HG03378 (cell line): ENCODE data around the gene GRIA4.
"Not testable (repeated sequence)": the region's sequence is repeated elsewhere in the genome, so short reads cannot be mapped to it uniquely, and the experiment has no call there.

Experiments used
- ATAC-seq: cut with Tn5 transposase; IDR thresholded peaks from one replicate; pipeline ENCODE4 v1.9.1; 2021; ENCODE audit warnings: mild to moderate bottlenecking, moderate library complexity; ENCODE audit not compliant: unreplicated experiment

The GRIA4 gene

GRCh38 chr11:105718641-105719040 is 108.8 kb downstream of the GRIA4 start:
- no peak for ATAC-seq

- peak; percentile 99 for ATAC-seq
Measured at GRCh38 chr11:105719073-105719822, 109.4 kb downstream of the GRIA4 start.

GRCh38 chr11:105720096-105720495 is 110.2 kb downstream of the GRIA4 start:
- no peak for ATAC-seq

GRCh38 chr11:105723269-105723668 is 113.4 kb downstream of the GRIA4 start:
- no peak for ATAC-seq

GRCh38 chr11:105732611-105733010 is 122.7 kb downstream of the GRIA4 start:
- no peak for ATAC-seq

GRCh38 chr11:105734426-105734825 is 124.6 kb downstream of the GRIA4 start:
- ATAC-seq, result no peak

- no peak for ATAC-seq
Measured at GRCh38 chr11:105738251-105738650, 128.4 kb downstream of the GRIA4 start.

- ATAC-seq, result no peak
Measured at GRCh38 chr11:105738986-105739795, 129.3 kb downstream of the GRIA4 start.

GRCh38 chr11:105740164-105740903 is 130.5 kb downstream of the GRIA4 start:
- ATAC-seq, result peak; percentile 89

GRCh38 chr11:105741488-105742020 is 131.7 kb downstream of the GRIA4 start:
- no peak for ATAC-seq

- no peak for ATAC-seq
Measured at GRCh38 chr11:105754260-105754659, 144.4 kb downstream of the GRIA4 start.

- ATAC-seq, result no peak
Measured at GRCh38 chr11:105754716-105755115, 144.8 kb downstream of the GRIA4 start.

GRCh38 chr11:105757107-105757506 is 147.2 kb downstream of the GRIA4 start:
- no peak for ATAC-seq

GRCh38 chr11:105763594-105763993 is 153.7 kb downstream of the GRIA4 start:
- no peak for ATAC-seq

- no peak for ATAC-seq
Measured at GRCh38 chr11:105767931-105768330, 158.1 kb downstream of the GRIA4 start.

- no peak for ATAC-seq
Measured at GRCh38 chr11:105769627-105770026, 159.8 kb downstream of the GRIA4 start.

GRCh38 chr11:105773452-105773851 is 163.6 kb downstream of the GRIA4 start:
- ATAC-seq, result not testable (repeated sequence)

GRCh38 chr11:105774899-105775298 is 165.0 kb downstream of the GRIA4 start:
- no peak for ATAC-seq

- ATAC-seq, result no peak
Measured at GRCh38 chr11:105780781-105781525, 171.1 kb downstream of the GRIA4 start.

- ATAC-seq, result no peak
Measured at GRCh38 chr11:105781807-105782206, 171.9 kb downstream of the GRIA4 start.
